HUES6 (cell line): ENCODE measurements around the gene TRAM2.
A peak's percentile ranks its signal among the peaks of the same experiment; 100 is the strongest.

ENCODE experiments used
- H3K27ac ChIP-seq: 2 replicates; pipeline ENCODE4 v1.7.0; 2013; ENCODE audit warnings: low read depth, mild to moderate bottlenecking, low read length, inconsistent platforms
- H3K27me3 ChIP-seq: 2 replicates; pipeline ENCODE4 v1.6.1; 2013; ENCODE audit warnings: low read length; ENCODE audit not compliant: control insufficient read depth, insufficient read depth
- H3K36me3 ChIP-seq: 2 replicates; pipeline ENCODE4 v1.6.1; 2013; ENCODE audit warnings: low read length; ENCODE audit not compliant: control insufficient read depth, insufficient read depth
- H3K4me1 ChIP-seq: 2 replicates; pipeline ENCODE4 v1.6.1; 2013; ENCODE audit warnings: low read length; ENCODE audit not compliant: control insufficient read depth, insufficient read depth
- H3K4me3 ChIP-seq: 2 replicates; pipeline ENCODE4 v1.5.1; 2013; ENCODE audit warnings: low read depth, low read length
- H3K9ac ChIP-seq: one replicate; pipeline ENCODE4 v1.6.1; 2013; ENCODE audit warnings: mild to moderate bottlenecking, low read length
- H3K9me3 ChIP-seq: 2 replicates; pipeline ENCODE4 v1.6.1; 2013; ENCODE audit warnings: low read depth, low read length; ENCODE audit not compliant: control insufficient read depth, insufficient read depth

The TRAM2 gene

GRCh38 chr6:52506476-52506875 is 70.4 kb downstream of the TRAM2 start:
- H3K4me1 ChIP-seq: peaks cover 27% of the 10 kb centered on the region
- H3K9me3 ChIP-seq: no peaks in the 10 kb centered on the region
- H3K36me3 ChIP-seq: peaks cover 57% of the 10 kb centered on the region
- H3K27me3 ChIP-seq: no peaks in the 10 kb centered on the region
- no peak overlapping the region for H3K9ac ChIP-seq
- H3K4me3 ChIP-seq: no peak overlapping the region
- no peak overlapping the region for H3K27ac ChIP-seq

- H3K9ac ChIP-seq: no peak overlapping the region
- H3K27me3 ChIP-seq: no peaks in the 10 kb centered on the region
- H3K4me3 ChIP-seq: no peak overlapping the region
- peaks cover 27% of the 10 kb centered on the region for H3K4me1 ChIP-seq
- H3K36me3 ChIP-seq: peaks cover 54% of the 10 kb centered on the region
- no peaks in the 10 kb centered on the region for H3K9me3 ChIP-seq
- H3K27ac ChIP-seq: no peak overlapping the region
Observed at GRCh38 chr6:52505726-52506409, 71.0 kb downstream of the TRAM2 start.

GRCh38 chr6:52504782-52505136 is 72.1 kb downstream of the TRAM2 start:
- Histone ChIP-seq H3K27me3 (no peaks in the 10 kb centered on the region), H3K36me3 (peaks cover 54% of the 10 kb centered on the region), H3K4me3 (no peak overlapping the region), H3K9me3 (no peaks in the 10 kb centered on the region), H3K27ac (no peak overlapping the region), H3K9ac (no peak overlapping the region), H3K4me1 (peaks cover 19% of the 10 kb centered on the region)

- no peaks in the 10 kb centered on the region for H3K9me3 ChIP-seq
- H3K36me3 ChIP-seq: peaks cover 49% of the 10 kb centered on the region
- H3K27me3 ChIP-seq: no peaks in the 10 kb centered on the region
- H3K4me3 ChIP-seq: no peak overlapping the region
- peaks cover 24% of the 10 kb centered on the region for H3K4me1 ChIP-seq
- H3K27ac ChIP-seq: no peak overlapping the region
- H3K9ac ChIP-seq: no peak overlapping the region
Observed at GRCh38 chr6:52503851-52504781, 72.7 kb downstream of the TRAM2 start.

GRCh38 chr6:52503323-52503747 is 73.5 kb downstream of the TRAM2 start:
- no peak overlapping the region for H3K27ac ChIP-seq

GRCh38 chr6:52502306-52503029 is 74.4 kb downstream of the TRAM2 start:
- H3K4me1 ChIP-seq: peaks cover 37% of the 10 kb centered on the region
- no peaks in the 10 kb centered on the region for H3K9me3 ChIP-seq
- peaks cover 35% of the 10 kb centered on the region for H3K36me3 ChIP-seq
- H3K27me3 ChIP-seq: no peaks in the 10 kb centered on the region
- no peak overlapping the region for H3K4me3 ChIP-seq
- peak overlapping the region; percentile 2 for H3K9ac ChIP-seq
- H3K27ac ChIP-seq: no peak overlapping the region

More at GRCh38 chr6:52503323-52503747, 73.5 kb downstream of the TRAM2 start:
- no peaks in the 10 kb centered on the region for H3K9me3 ChIP-seq
- H3K27me3 ChIP-seq: no peaks in the 10 kb centered on the region
- peaks cover 30% of the 10 kb centered on the region for H3K4me1 ChIP-seq
- H3K36me3 ChIP-seq: peaks cover 43% of the 10 kb centered on the region
- H3K9ac ChIP-seq: no peak overlapping the region
- no peak overlapping the region for H3K4me3 ChIP-seq

GRCh38 chr6:52500238-52501129 is 76.4 kb downstream of the TRAM2 start:
- Histone ChIP-seq H3K4me3 (no peak overlapping the region), H3K27me3 (no peaks in the 10 kb centered on the region), H3K4me1 (peaks cover 37% of the 10 kb centered on the region), H3K36me3 (peaks cover 17% of the 10 kb centered on the region), H3K9ac (no peak overlapping the region), H3K9me3 (no peaks in the 10 kb centered on the region), H3K27ac (no peak overlapping the region)

- Histone ChIP-seq H3K4me1 (peaks cover 36% of the 10 kb centered on the region), H3K9ac (no peak overlapping the region)
Observed at GRCh38 chr6:52499681-52500236, 77.1 kb downstream of the TRAM2 start.

GRCh38 chr6:52499026-52499425 is 77.8 kb downstream of the TRAM2 start:
- Histone ChIP-seq H3K36me3 (peaks cover 9% of the 10 kb centered on the region), H3K9me3 (peaks cover 3% of the 10 kb centered on the region; the same call in 1 of the 2 replicates), H3K4me3 (no peak overlapping the region), H3K27me3 (no peaks in the 10 kb centered on the region), H3K4me1 (peaks cover 29% of the 10 kb centered on the region), H3K9ac (no peak overlapping the region), H3K27ac (0 out of 2 replicates have a peak overlapping the region, but pooled peaks have one; percentile 16)

More at GRCh38 chr6:52499681-52500236, 77.1 kb downstream of the TRAM2 start:
- Histone ChIP-seq H3K27me3 (no peaks in the 10 kb centered on the region), H3K36me3 (peaks cover 10% of the 10 kb centered on the region), H3K4me3 (no peak overlapping the region), H3K9me3 (0 out of 2 replicates have a peak, but pooled peaks cover under 1% of the 10 kb centered on the region), H3K27ac (0 out of 2 replicates have a peak overlapping the region, but pooled peaks have one; percentile 16)

GRCh38 chr6:52498538-52499017 is 78.3 kb downstream of the TRAM2 start:
- Histone ChIP-seq H3K9me3 (peaks cover 3% of the 10 kb centered on the region; the same call in 1 of the 2 replicates), H3K4me1 (peaks cover 25% of the 10 kb centered on the region), H3K4me3 (no peak overlapping the region), H3K36me3 (peaks cover 9% of the 10 kb centered on the region), H3K27me3 (no peaks in the 10 kb centered on the region), H3K27ac (no peak overlapping the region), H3K9ac (no peak overlapping the region)
